IPS-15b (cell line): ENCODE results near the gene SDK1.
A peak's percentile ranks its signal among the peaks of the same experiment; 100 is the strongest.
"Not testable (repeated sequence)": the region's sequence is repeated elsewhere in the genome, so short reads cannot be mapped to it uniquely, and the experiment has no call there.

Source experiments
- H3K27me3 ChIP-seq: one replicate; pipeline ENCODE4 v1.6.1; 2013; ENCODE audit warnings: low read length; ENCODE audit not compliant: control insufficient read depth, insufficient read depth
- H3K36me3 ChIP-seq: one replicate; pipeline ENCODE4 v1.6.1; 2013; ENCODE audit warnings: low read length; ENCODE audit not compliant: control insufficient read depth, insufficient read depth
- H3K4me1 ChIP-seq: one replicate; pipeline ENCODE4 v1.6.1; 2013; ENCODE audit warnings: mild to moderate bottlenecking, low read length; ENCODE audit not compliant: control insufficient read depth, insufficient read depth
- H3K4me3 ChIP-seq: one replicate; pipeline ENCODE4 v1.5.1; 2013; ENCODE audit warnings: low read depth, low read length
- H3K9ac ChIP-seq: one replicate; pipeline ENCODE4 v1.6.1; 2013; ENCODE audit warnings: low read depth, mild to moderate bottlenecking, low read length
- H3K9me3 ChIP-seq: one replicate; pipeline ENCODE4 v1.6.1; 2013; ENCODE audit warnings: mild to moderate bottlenecking, low read length; ENCODE audit not compliant: control insufficient read depth, insufficient read depth

Gene SDK1

DNA sequence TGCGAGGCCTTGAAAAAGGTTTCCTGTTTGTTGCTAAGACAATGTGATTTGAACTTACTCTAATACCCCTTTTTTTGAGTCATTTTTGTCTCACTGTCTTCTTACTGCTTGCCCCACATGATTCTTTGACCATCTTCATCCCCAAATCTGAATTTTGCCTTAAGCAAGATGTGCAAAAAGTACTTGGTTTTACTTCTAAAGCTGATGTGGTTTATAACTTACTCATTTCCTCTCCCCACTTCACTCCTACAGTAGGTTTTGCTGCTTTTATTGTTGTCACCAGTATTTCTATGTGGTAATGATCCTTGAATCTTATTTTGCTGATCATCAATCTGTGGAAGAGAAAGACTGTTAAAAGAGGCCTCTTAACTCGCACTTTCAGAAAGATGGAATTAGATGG is 396.4 kb downstream of the SDK1 start:
- no peaks in the 10 kb centered on the region for H3K36me3 ChIP-seq
- no peak overlapping the region for H3K9ac ChIP-seq

DNA sequence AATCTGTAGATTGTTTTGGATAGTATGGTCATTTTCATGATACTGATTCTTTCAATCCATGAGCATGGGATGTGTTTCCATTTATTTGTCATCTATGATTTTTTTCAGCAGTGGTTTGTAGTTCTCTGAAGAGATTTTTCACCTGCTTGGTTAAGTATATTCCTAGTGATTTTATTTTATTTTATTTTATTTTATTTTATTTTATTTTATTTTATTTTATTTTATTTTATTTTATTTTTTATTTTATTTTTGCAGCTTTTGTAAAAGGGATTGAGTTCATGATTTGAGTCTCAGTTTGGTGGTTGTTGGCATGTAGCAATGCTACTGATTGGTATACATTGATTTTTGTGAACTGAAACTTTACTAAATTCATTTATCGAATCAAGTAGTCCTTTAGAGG is 404.2 kb downstream of the SDK1 start:
- Histone ChIP-seq H3K27me3 (no peaks in the 10 kb centered on the region), H3K36me3 (no peaks in the 10 kb centered on the region), H3K4me3 (no peak overlapping the region), H3K4me1 (no peaks in the 10 kb centered on the region), H3K9ac (no peak overlapping the region), H3K9me3 (no peaks in the 10 kb centered on the region)

More for the DNA sequence above, 396.4 kb downstream of the SDK1 start:
- Histone ChIP-seq H3K4me3 (no peak overlapping the region), H3K9me3 (no peaks in the 10 kb centered on the region), H3K4me1 (peaks cover 4% of the 10 kb centered on the region), H3K27me3 (no peaks in the 10 kb centered on the region)

DNA sequence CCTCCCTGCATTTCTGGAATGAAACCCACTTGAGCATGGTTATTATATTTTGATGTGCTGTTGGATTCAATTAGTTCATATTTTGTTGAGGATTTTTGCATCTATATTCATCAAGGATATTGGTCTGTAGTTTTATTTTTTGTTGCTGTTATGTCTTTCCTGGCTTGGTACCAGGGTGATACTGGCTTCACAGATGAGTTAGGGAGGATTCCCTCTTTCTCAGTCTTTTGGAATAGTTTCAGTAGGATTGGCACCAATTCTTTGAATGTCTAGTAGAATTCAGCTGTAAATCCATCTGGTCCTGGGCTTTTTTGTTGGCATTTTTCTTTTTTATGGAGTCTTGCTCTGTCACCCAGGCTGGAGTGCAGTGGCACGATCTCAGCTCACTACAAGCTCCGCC is 405.0 kb downstream of the SDK1 start:
- not testable (repeated sequence) for H3K9ac ChIP-seq, H3K4me1 ChIP-seq, H3K27me3 ChIP-seq, H3K36me3 ChIP-seq, H3K9me3 ChIP-seq, H3K4me3 ChIP-seq

DNA sequence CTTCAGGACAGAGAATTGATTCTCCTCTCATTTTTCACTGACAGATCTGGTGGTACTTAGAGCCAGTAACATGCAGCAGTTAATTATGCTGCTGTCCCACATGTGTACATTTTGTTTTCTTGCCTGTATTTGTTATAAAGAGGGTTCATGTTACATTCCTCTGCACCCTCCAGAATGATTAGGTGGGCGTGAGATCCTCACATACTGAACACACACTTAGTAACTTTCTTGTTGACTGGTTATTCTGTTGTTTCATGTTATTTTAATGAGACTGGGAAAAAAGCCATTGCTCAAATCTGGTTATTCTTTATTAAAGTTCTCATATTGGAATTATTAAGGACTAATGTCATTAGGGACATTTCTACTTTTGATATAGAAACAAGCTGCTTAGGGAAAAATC is 409.1 kb downstream of the SDK1 start:
- no peaks in the 10 kb centered on the region for H3K36me3 ChIP-seq
- no peak overlapping the region for H3K9ac ChIP-seq
- no peaks in the 10 kb centered on the region for H3K9me3 ChIP-seq
- no peaks in the 10 kb centered on the region for H3K4me1 ChIP-seq
- H3K4me3 ChIP-seq: no peak overlapping the region
- no peaks in the 10 kb centered on the region for H3K27me3 ChIP-seq

DNA sequence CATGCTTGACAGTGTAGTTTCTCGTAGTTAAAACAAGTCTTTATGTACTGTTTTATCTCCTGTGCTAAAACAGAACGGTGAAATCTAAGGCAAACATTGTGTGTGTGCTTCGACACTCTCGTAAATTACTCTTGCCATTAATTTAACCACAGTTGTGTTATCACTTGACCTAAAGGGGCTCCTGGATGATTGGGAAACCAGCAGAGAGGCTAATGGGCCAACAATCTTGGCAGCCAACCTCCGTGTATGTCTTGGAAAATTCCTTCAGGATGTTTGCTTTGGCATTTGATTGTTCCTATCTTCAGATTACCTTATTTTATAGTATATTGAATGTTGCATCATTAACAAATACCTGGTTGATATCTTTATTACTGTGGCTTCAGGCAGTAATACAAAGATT is 409.5 kb downstream of the SDK1 start:
- Histone ChIP-seq H3K4me1 (no peaks in the 10 kb centered on the region), H3K9me3 (no peaks in the 10 kb centered on the region), H3K27me3 (no peaks in the 10 kb centered on the region), H3K9ac (no peak overlapping the region), H3K4me3 (no peak overlapping the region), H3K36me3 (no peaks in the 10 kb centered on the region)

DNA sequence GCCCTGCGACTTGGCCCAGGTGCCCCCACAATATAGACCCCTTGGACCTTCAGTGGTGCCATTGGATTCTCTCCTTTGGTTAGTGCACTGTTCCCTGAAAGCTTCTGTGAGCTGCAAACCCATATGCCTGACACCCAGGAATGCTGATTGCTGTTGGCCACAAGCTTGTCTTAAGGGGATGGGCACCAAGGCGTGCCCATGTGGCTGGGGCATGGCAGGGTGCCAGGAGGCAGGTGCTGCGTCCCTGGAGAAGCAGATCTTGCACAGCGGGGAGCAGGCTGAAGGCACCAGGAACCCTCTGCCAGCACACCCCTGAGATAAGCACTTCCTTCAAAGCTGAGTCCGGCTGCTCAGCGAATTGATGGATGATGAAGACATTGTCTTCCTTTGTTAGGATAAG is 411.8 kb downstream of the SDK1 start:
- Histone ChIP-seq H3K27me3 (no peaks in the 10 kb centered on the region), H3K4me3 (no peak overlapping the region), H3K4me1 (no peaks in the 10 kb centered on the region), H3K36me3 (no peaks in the 10 kb centered on the region), H3K9me3 (no peaks in the 10 kb centered on the region), H3K9ac (no peak overlapping the region)

DNA sequence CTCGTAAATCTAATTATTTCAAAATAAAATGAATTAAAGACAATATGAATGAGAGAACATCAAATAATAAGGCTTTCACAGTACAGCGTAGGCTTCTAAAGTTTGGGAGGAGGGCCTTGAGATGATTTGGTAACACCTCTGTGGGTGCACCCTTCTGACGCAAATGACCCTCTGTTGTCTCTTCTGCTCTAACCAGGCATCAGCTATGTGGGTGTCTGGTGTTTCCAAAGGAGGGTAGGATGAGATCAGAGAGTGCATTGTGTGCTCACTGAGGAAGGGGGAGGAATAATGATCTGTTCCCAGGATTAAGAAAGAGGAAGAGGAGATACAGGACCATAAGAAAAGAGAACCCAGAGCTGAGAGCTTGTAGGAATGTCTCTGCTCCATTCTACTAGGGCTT is 420.4 kb downstream of the SDK1 start:
- H3K4me1 ChIP-seq: peaks cover 12% of the 10 kb centered on the region
- no peaks in the 10 kb centered on the region for H3K36me3 ChIP-seq
- no peak overlapping the region for H3K9ac ChIP-seq
- H3K4me3 ChIP-seq: no peak overlapping the region
- H3K9me3 ChIP-seq: no peaks in the 10 kb centered on the region
- no peaks in the 10 kb centered on the region for H3K27me3 ChIP-seq

DNA sequence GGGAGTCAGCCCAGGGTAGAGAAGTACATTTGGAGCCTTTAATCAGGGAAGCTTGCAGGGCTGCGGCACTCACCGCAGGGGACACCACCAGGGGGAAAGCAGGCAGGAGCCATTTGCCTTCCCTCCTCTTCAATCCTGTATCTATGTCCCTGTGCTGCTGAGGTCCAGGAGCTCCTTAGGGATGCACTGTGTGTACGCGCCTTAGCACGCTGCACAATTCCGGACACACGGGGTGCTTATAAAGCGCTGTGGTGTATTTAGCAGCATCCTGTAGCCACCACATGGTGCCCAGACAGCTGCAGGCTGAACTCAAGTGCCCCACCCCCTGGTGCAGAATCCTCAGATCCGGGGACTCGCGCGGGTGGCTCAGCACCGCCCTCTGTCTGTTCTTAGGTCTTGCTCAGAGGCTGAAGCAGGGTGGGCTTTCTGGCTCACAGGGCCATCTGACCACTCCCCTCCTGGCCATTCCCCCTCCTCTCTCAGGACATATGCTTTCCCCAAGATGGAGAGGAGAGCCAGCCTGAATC is 421.4 kb downstream of the SDK1 start:
- peak overlapping the region; percentile 41 for H3K9ac ChIP-seq
- H3K27me3 ChIP-seq: no peaks in the 10 kb centered on the region
- H3K4me1 ChIP-seq: peaks cover 12% of the 10 kb centered on the region
- no peaks in the 10 kb centered on the region for H3K9me3 ChIP-seq
- H3K4me3 ChIP-seq: peak overlapping the region; percentile 33
- no peaks in the 10 kb centered on the region for H3K36me3 ChIP-seq

DNA sequence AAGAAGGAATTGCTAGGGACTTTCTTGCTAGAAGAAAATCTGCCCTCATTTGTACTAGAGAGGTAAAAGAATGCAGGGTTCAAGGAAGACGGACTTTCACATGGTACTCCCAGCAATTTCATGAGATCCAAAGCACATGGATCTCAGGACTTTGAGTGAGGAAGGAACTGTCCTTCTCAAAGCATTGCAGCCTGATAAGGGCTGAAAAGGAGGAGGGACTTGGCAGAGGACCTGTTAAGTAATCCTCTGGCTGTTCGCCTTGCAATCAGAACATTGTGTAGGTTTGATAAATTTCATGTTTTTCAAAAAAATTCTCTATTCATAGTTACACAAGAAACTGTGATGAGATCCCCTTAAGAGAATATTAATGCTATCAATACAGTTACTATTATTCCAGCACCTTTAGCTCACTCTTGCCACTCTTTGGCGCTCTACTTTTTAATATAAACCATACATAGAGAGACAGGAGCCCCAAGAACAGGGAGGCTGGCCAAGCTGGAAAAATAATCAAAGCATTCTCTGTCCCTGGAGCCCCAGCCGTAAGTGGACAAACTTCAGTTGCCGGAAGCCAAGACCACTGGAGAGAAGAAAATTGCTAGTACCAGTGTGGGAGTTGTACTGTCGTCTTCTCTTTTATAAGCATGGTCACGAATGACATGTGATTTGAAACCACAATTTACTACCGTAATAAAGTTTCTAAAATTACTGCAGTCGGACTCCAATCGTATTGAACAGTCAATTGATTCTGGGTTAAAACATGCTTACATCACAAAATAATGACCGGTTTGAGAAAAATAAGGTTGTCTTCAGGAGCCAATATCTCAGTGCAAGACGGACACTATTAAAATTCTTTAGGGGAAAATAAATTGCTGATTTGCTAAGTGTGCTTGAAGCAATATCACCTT is 424.4 kb downstream of the SDK1 start:
- Histone ChIP-seq H3K27me3 (no peaks in the 10 kb centered on the region), H3K4me3 (no peak overlapping the region), H3K9me3 (no peaks in the 10 kb centered on the region), H3K9ac (no peak overlapping the region), H3K4me1 (peaks cover 12% of the 10 kb centered on the region), H3K36me3 (no peaks in the 10 kb centered on the region)

DNA sequence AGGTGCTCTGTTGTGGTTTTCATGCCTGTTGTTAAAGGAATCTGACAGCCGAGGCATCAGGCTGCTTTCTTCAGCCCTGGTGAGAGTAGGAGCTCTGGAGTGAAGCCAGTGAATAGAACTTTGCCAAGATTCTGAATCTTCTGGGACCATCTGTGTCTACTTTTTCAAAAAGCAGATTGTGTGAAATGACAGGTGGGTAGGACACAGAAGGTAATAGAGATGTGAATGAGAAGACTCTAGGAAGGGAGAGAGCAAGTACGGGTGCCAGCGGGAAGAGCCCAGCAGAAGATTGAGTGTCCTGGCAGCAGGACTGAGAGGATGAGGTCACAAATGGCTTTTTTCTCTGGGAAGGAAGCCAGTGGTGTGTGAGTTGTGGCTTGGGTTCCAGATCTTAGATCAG is 429.2 kb downstream of the SDK1 start:
- Histone ChIP-seq H3K9ac (no peak overlapping the region), H3K36me3 (no peaks in the 10 kb centered on the region), H3K4me3 (no peak overlapping the region), H3K4me1 (no peaks in the 10 kb centered on the region), H3K27me3 (no peaks in the 10 kb centered on the region), H3K9me3 (no peaks in the 10 kb centered on the region)

DNA sequence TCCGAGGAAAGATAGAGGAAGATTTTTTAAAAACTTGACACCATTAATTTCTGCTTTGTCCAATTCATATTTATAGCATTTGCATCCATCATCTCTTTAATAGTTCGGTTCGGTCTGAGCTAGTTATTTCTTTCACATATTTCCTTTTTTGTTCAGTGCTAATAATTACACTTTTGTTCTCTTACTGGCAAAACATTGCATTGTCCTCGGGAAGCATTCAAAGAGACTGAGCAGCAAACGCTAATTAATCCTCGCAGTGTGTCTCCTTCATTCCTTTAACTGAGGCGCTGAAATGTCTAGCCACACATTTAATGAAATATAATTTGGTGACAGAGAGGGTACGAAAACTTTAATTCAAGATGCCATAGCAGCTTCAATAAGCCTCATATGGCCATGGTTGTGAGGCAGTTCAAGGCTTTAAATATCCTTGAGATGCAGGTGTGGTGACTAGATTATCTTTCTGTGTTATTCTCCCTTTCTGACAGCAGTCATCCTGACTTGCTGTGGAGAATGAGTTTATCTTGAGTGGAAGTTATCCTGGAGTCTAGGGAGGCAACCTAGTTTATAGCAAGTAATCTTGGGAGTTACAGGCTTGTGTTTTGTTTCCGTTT is 431.4 kb downstream of the SDK1 start:
- no peaks in the 10 kb centered on the region for H3K36me3 ChIP-seq
- H3K9ac ChIP-seq: no peak overlapping the region
- no peak overlapping the region for H3K4me3 ChIP-seq
- no peaks in the 10 kb centered on the region for H3K9me3 ChIP-seq
- no peaks in the 10 kb centered on the region for H3K4me1 ChIP-seq
- no peaks in the 10 kb centered on the region for H3K27me3 ChIP-seq

DNA sequence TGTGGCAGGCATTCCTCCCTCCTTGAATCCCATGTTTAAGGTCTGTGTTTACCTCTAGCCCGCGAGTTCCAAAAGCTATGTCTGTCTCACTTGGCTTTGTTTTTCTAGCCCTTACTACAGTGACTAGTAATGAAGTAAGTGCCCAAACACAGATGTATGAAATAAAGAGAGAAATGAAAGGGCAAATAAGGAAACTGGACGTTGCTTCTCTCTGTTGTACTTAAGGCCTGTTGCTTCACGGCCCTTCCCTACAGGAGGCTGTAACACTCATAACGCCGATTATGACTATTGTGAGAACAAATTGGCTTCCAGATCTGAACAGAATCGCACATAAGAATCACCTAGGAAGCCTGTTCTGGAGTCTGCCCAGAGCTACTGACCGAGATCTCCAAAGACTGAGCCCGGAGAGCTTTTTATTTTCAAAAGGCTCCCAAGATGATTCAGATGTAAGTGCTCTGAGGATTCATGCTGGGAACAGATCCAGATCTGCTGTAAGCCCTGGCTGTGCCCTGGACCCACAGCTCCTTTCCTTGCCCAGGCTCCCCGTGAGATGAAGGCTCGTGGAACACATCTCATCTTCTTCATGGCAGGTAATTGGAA is 432.6 kb downstream of the SDK1 start:
- Histone ChIP-seq H3K9me3 (no peaks in the 10 kb centered on the region), H3K36me3 (no peaks in the 10 kb centered on the region), H3K9ac (no peak overlapping the region), H3K4me1 (no peaks in the 10 kb centered on the region), H3K27me3 (no peaks in the 10 kb centered on the region), H3K4me3 (no peak overlapping the region)
